Measurements from ENCODE around the gene GXYLT1. TPM values are rescaled to one million over a fixed set of nuclear protein-coding genes. Genes with fewer than 3 reads are reported as not detected.
A peak's percentile ranks its signal among the peaks of the same experiment; 100 is the strongest.
"Not testable (repeated sequence)": the region's sequence is repeated elsewhere in the genome, so short reads cannot be mapped to it uniquely, and the experiment has no call there.

GXYLT1 gene, protein sequence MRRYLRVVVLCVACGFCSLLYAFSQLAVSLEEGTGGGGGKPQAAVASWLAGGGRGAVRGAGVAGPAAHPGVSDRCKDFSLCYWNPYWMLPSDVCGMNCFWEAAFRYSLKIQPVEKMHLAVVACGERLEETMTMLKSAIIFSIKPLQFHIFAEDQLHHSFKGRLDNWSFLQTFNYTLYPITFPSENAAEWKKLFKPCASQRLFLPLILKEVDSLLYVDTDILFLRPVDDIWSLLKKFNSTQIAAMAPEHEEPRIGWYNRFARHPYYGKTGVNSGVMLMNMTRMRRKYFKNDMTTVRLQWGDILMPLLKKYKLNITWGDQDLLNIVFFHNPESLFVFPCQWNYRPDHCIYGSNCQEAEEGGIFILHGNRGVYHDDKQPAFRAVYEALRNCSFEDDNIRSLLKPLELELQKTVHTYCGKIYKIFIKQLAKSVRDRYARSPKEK
- 10 to 100 TPM in 3 of 4 donors, 1 to 10 TPM in 1; 8.8 to 14.3 (median 11.5) TPM for total RNA-seq
- polyA plus RNA-seq = 1 to 10 TPM in 2 of 3 donors, under 1 TPM in 1; 0.92 to 2.8 (median 1.2) TPM

DNA sequence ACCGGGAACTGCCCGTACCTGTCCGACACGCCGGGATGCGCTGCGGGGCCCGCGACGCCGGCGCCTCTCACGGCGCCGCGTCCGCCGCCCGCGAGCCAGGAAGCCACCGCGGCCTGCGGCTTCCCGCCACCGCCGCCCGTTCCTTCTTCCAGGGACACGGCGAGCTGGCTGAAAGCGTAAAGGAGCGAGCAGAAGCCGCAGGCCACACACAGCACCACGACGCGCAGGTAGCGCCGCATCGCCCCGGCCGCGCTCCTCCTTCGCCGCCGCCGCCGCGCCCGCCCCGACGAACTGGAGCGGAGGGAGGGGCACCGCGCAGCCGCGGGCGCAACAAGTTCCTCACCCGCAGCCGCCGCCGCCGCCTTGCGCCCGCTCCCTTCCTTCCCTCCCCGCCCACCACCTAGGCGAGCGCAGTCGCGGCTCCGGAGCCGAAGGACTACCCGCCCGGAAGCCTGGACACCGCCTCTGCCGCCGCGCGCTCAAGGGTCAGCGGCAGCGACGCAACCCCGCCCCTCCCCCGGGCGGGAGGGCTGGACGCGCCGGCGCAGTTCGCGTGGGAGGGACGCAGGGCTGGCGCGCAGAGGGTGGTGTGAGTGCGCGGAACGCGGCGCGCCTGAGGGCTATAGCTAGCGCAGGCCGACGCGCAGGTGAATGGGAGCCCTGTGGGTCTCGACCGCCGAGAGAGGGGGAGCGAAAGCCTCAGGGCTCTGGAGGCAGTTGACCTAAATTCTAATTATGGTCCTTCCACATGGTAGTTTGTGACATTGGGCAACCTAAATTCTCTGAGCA, at the start of gene GXYLT1:
TSS of gene GXYLT1 (minus strand) at position 467 of the 789 bp plus-strand sequence. CDS start at position 239, 228 bp downstream.
- peak within 1 kb of the TSS; percentile 49 to 78 (median 72) for H3K4me3 ChIP-seq
- H3K27ac ChIP-seq = peak within 1 kb of the TSS; percentile 87 to 90 (median 90)
- no peaks in the 10 kb centered on the region for H3K36me3 ChIP-seq
- no peaks in the 10 kb centered on the region for H3K27me3 ChIP-seq
- TF ChIP-seq POLR2AphosphoS5 (IDR thresholded peaks at IDR 0.05) = peak; percentile 61 to 87 (median 76)
- TF ChIP-seq, protein P1, sequence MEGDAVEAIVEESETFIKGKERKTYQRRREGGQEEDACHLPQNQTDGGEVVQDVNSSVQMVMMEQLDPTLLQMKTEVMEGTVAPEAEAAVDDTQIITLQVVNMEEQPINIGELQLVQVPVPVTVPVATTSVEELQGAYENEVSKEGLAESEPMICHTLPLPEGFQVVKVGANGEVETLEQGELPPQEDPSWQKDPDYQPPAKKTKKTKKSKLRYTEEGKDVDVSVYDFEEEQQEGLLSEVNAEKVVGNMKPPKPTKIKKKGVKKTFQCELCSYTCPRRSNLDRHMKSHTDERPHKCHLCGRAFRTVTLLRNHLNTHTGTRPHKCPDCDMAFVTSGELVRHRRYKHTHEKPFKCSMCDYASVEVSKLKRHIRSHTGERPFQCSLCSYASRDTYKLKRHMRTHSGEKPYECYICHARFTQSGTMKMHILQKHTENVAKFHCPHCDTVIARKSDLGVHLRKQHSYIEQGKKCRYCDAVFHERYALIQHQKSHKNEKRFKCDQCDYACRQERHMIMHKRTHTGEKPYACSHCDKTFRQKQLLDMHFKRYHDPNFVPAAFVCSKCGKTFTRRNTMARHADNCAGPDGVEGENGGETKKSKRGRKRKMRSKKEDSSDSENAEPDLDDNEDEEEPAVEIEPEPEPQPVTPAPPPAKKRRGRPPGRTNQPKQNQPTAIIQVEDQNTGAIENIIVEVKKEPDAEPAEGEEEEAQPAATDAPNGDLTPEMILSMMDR (IDR thresholded peaks at IDR 0.05) = no peak
- peak; percentile 95 for DNase-seq
- WGBS, 2 donors = 0 to 1% methylated on average over 106 of the region's 106 CpGs
- intact Hi-C loops (cut with DNase I) = loop anchor here (1.0 to 2.0 kb wide), 2 partner anchors 94 to 188 kb away; partner anchors contain the start of gene YAF2
- H3K4me1 ChIP-seq = peaks cover 0 to 16% (median 10%) of the 10 kb centered on the region in 4 donors
- no peaks in the 10 kb centered on the region for H3K9me3 ChIP-seq

DNA sequence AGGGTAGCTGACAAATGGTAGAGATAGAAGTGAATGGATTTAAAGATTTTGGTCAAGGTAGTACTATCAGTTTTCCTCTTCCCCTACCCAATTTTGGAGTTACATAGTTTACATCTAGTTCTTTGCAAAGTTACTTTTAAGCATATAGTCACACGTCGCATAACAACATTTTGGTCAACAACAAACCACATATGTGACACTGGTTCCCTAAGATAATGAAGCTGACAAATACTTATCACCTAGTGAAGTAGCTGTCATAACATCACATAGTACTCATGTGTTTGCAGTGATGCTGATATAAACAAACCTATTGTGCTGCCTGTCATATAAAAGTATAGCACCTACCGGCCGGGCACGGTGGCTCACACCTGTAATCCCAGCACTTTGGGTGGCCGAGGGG, 48.0 kb upstream of the GXYLT1 start:
- H3K4me1 ChIP-seq = no peaks in the 10 kb centered on the region
- no peak overlapping the region for H3K27ac ChIP-seq
- H3K9me3 ChIP-seq = no peaks in the 10 kb centered on the region
- 93 to 95% methylated on average over 6 of the region's 6 CpGs for whole genome bisulfite sequencing, 2 donors
- H3K36me3 ChIP-seq = peaks cover 0 to 22% (median 0%) of the 10 kb centered on the region in 4 donors
- H3K4me3 ChIP-seq = no peak overlapping the region
- H3K27me3 ChIP-seq = no peaks in the 10 kb centered on the region
- intact Hi-C loops (cut with DNase I) = no loop called here
- no peak for DNase-seq
- TF ChIP-seq POLR2AphosphoS5 (IDR thresholded peaks at IDR 0.05) (no peak), POLR2A (IDR thresholded peaks at IDR 0.05) (no peak), EP300 (IDR thresholded peaks at IDR 0.05) (no peak)
- TF ChIP-seq, protein P1 (IDR thresholded peaks at IDR 0.05) = no peak

DNA sequence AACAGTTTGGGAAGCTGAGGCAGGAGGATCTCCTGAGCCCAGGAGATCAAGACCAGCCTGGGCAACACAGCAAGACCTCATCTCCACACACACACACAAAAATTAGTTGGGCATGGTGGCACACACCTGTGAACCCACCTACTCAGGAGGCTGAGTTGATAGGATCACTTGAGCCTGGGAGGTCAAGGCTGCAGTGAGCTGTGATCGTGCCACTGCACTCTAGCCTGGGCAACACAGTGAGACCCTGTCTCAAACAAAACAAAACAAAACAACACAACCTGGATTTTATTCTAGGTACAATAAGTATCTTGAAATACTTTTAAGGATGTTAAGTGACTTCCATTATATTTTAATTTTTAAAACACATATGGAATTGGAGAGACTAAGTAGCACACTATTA, 47.6 kb upstream of the GXYLT1 start:
- Histone ChIP-seq H3K36me3 (peaks cover 0 to 18% (median 0%) of the 10 kb centered on the region in 4 donors), H3K27ac (no peak overlapping the region), H3K4me1 (no peaks in the 10 kb centered on the region), H3K27me3 (no peaks in the 10 kb centered on the region), H3K9me3 (no peaks in the 10 kb centered on the region), H3K4me3 (no peak overlapping the region)
- no peak for DNase-seq
- 100% methylated on average over 1 of the region's 1 CpG for WGBS, 2 donors
- intact Hi-C loops (cut with DNase I) = no loop called here
- TF ChIP-seq POLR2A (IDR thresholded peaks at IDR 0.05) = no peak
- TF ChIP-seq, protein P1 (IDR thresholded peaks at IDR 0.05) = no peak
- no peak for TF ChIP-seq EP300 (IDR thresholded peaks at IDR 0.05)
- no peak for TF ChIP-seq POLR2AphosphoS5 (IDR thresholded peaks at IDR 0.05)

DNA sequence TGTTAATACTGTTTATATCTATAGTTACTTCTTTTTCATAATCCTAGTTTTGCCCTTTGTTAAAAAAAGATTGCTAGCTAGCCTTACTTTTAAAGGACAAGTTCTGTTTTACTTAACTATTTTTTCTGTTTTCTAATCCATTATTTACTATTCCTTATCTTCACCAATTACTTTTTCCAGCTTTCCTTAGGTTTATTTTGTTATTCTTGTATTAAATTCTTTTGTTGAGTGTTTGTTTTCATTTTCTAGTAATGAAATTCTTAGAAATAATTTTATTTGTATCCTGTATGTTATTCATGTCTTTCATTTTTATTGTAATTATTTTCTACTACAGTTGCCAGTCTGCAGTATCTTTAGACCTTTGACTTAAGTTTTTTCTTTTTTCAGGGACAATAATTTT, 45.7 kb upstream of the GXYLT1 start:
- TF ChIP-seq, protein P1 (IDR thresholded peaks at IDR 0.05) = no peak
- no peak for TF ChIP-seq EP300 (IDR thresholded peaks at IDR 0.05)
- no peak for TF ChIP-seq POLR2AphosphoS5 (IDR thresholded peaks at IDR 0.05)
- no peak for TF ChIP-seq POLR2A (IDR thresholded peaks at IDR 0.05)
- H3K4me3 ChIP-seq = no peak overlapping the region
- H3K27ac ChIP-seq = no peak overlapping the region
- intact Hi-C loops (cut with DNase I) = no loop called here
- H3K27me3 ChIP-seq = no peaks in the 10 kb centered on the region
- no peaks in the 10 kb centered on the region for H3K9me3 ChIP-seq
- DNase-seq = no peak
- H3K4me1 ChIP-seq = no peaks in the 10 kb centered on the region
- peaks cover 0 to 11% (median 0%) of the 10 kb centered on the region in 4 donors for H3K36me3 ChIP-seq

DNA sequence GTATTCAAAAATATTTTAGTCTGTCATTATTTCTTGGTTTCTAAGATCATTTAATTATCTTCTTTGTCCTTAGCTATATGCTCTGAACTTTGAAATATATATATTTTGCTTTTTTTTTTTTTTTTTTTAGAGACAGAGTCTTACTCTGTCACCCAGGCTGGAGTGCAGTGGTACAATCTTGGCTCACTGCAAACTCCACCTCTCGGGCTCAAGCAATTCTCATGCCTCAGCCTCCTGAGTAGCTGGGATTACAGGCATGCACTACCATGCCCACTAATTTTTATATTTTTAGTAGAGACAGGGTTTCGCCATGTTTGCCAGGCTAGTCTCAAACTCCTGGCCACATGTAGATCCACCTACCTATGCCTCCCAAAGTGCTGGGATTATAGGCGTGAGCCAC, 43.6 kb upstream of the GXYLT1 start:
- H3K36me3 ChIP-seq = peaks cover 0 to 11% (median 0%) of the 10 kb centered on the region in 4 donors
- 93 to 98% methylated on average over 3 of the region's 3 CpGs for WGBS, 2 donors
- H3K4me1 ChIP-seq; H3K4me3 ChIP-seq; intact Hi-C loops (cut with DNase I); DNase-seq; H3K27ac ChIP-seq; H3K9me3 ChIP-seq; H3K27me3 ChIP-seq: not testable (repeated sequence)

All from sigmoid colon (tissue), 7 donors.